Measurements from ENCODE around the gene FDCSP. TPM values are rescaled to one million over a fixed set of nuclear protein-coding genes. Genes with fewer than 3 reads are reported as not detected.

Gene FDCSP
- total and polyA plus RNA-seq, 2 donors (not counting 3 experiments of a cell fraction or from before 2014, with no cell fraction given), result not detected

DNA sequence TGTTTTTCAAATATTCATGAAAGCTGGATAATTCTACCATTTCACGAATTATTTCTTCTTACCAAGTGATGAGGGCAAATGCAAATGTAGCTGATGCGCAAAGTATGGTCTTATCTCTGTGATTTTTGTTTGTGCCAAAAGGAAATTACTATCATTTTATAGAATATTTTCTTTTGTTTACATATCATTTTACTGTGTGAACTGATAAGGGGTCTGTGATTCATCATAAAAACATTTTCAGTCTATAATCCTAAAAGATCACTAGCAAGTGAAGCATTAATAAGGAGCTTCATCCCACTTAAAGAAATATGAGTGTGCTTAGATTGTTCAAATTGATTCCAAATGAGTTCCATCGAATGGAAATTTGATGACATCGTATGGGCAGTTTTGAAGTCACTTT is 17.2 kb downstream of the FDCSP start:
- POLR2A ChIA-PET, result no interaction called here
- FAIRE-seq (no peak), DNase-seq (ENCODE audit: low read depth, low spot score) (no peak)
- Histone ChIP-seq H3K27me3 (ENCODE audit: control insufficient read depth in 2 of 2, insufficient read depth in 2 of 2, low read length in 2 of 2) (no peaks in the 10 kb centered on the region), H4K20me1 (replicated peaks; ENCODE audit: control insufficient read depth, extremely low read depth, insufficient read depth, low read length) (no peaks in the 10 kb centered on the region), H3K36me3 (ENCODE audit: control insufficient read depth in 2 of 2, extremely low read depth in 1 of 2, insufficient read depth in 2 of 2, low read length in 2 of 2) (no peaks in the 10 kb centered on the region), H3K4me3 (replicated peaks in 1 of 3; ENCODE audit: insufficient read depth in 1 of 3, low read depth in 1 of 3, low read length in 3 of 3) (no peak overlapping the region), H3K4me1 (ENCODE audit: control insufficient read depth, extremely low read depth, insufficient read depth, low read length) (peaks cover 10% of the 10 kb centered on the region), H3K79me2 (ENCODE audit: control insufficient read depth, insufficient read depth, low read length) (no peaks in the 10 kb centered on the region), H3K4me2 (ENCODE audit: insufficient read depth, low read length) (peak overlapping the region; percentile 47), H2AFZ (ENCODE audit: low read depth, low read length) (peak overlapping the region; percentile 54), H3K27ac (ENCODE audit: insufficient read depth, low read depth, low read length) (no peak overlapping the region), H3K9me1 (replicated peaks; ENCODE audit: control insufficient read depth, extremely low read depth, insufficient read depth, low read length) (no peaks in the 10 kb centered on the region), H3K9me3 (replicated peaks; ENCODE audit: control insufficient read depth, insufficient read depth, low read length) (no peaks in the 10 kb centered on the region), H3K9ac (replicated peaks; ENCODE audit: extremely low read depth, insufficient read depth, low read length) (no peak overlapping the region)
- CTCF ChIA-PET, result interaction anchor here (0.9 to 1.3 kb wide), 3 partner anchors 18 to 59 kb away, joined by 3 to 6 read pairs (median 3); no protein-coding TSS in a partner anchor
- intact Hi-C loops (cut with micrococcal nuclease) (no loop called here), dilution Hi-C loops (cut with MboI; ENCODE audit: extremely low pct_ligation_motif_present, low sequenced_read_pairs) (no loop called here)
- TF ChIP-seq MAX (IDR thresholded peaks at IDR 0.05; ENCODE audit: insufficient read depth, insufficient read length) (no peak), EZH2 (IDR thresholded peaks at IDR 0.05; ENCODE audit: borderline replicate concordance, low read depth, low read length, severe bottlenecking) (no peak), GATA2 (IDR thresholded peaks at IDR 0.05; ENCODE audit: insufficient read depth, insufficient read length, low read depth, low read length) (peak; percentile 48), JUN (IDR thresholded peaks at IDR 0.05; ENCODE audit: borderline replicate concordance, insufficient read depth, insufficient read length, low read depth) (no peak), MYC (IDR thresholded peaks at IDR 0.05; ENCODE audit: low read depth, low read length) (no peak), FOS (IDR thresholded peaks at IDR 0.05; ENCODE audit: borderline replicate concordance, insufficient read depth, low read length) (peak; percentile 16), POLR2AphosphoS5 (IDR thresholded peaks at IDR 0.05; ENCODE audit: insufficient read depth, low read depth, low read length) (no peak), POLR2A (IDR thresholded peaks at IDR 0.05; ENCODE audit: low read depth, low read length) (no peak), CTCF (IDR thresholded peaks at IDR 0.05; ENCODE audit: extremely low read depth in 1 of 2, insufficient read depth in 1 of 2, low read depth in 1 of 2, low read length in 2 of 2) (no peak)
- no TSS peak for BruUV-seq (replicated peaks)
